ENCODE measurements around the gene TRIM37.
"Not testable (repeated sequence)": the region's sequence is repeated elsewhere in the genome, so short reads cannot be mapped to it uniquely, and the experiment has no call there.

Gene TRIM37

DNA sequence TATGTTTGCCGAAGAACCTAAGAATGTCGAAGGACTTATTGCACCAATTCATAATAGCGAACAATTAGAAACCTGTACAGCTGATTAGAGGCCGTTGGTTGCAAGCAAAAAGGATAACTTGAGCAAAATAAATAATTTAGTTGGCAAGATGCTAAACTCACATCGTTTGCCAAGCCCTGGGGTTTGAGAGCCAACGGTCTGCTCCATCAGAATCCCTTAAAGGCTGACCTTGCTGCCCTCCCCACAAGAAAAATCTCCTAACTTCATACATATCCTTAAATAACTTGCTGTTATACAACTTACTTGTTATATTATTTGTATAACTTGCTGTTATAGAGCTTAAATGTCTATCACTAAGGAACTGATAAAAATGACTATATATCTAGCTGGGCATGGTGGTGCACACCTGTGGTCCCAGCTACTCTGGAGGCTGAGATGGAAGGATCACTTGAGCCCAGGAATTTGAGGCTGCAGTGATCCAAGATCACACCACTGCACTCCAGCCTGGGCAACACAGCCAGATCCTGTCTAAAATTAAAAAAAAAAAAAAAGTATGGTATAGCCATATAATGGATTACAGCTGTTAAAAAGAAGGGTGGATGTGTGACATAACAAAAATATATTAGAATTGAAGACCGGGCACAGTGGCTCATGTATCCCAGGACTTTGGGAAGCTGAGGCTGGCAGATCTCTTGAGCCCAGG, 1.9 kb upstream of the TRIM37 start:
- no peak for DNase-seq

GRCh38 chr17:59107306-59107670, 608 bp upstream of the TRIM37 start:
- DNase-seq = no peak

DNA sequence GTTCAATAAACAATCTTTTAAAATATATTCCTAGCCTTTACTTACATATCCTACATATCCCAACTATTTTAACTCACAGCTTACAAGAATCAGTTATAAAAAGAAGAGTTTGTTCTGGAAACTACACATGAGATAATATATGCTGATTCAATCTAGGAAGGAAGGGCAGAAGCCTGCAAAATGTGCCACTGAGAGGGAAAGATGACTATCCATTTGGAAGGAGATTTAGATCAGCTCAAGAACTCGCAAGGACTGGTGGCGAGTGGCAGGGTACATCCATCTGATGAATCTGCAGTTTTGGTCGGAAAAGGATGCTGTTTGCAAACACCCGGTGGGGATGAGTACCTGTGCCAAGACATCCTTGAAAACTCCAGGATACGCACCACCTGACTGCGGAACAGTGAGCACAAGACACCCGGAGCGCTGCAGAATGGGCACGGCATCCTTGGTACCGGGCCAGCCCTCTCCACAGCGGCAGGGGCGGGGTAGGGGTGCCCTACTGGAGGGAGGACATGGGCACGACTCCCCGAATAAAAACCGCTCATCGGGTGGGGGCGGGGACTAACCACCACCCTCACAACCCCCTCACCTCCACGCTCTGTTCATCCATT, 723 bp downstream of the TRIM37 start:
- peak; percentile 81 for DNase-seq

DNA sequence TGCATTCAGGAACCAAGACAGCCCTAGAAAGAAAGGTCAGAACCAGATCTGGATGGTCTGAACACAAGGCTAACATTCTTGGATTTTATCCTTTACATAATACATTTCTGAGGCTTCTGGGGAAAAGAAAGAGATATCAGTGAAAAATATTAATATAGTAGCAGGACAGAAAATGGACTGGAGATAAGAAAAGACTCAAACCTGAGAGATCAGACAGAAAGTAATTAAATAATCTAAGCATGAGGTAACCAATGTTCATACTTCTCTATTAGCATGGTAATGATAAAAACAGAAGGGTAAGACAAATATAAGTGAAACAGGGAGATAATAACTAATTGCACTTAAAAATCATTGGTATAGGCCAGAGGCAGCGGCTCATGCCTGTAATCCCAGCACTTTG, 5.5 kb downstream of the TRIM37 start:
- DNase-seq = no peak

- no peak for DNase-seq
Measured at GRCh38 chr17:59097876-59098275, 8.8 kb downstream of the TRIM37 start.

GRCh38 chr17:59094861-59095530, 11.7 kb downstream of the TRIM37 start:
- no peak for DNase-seq

DNA sequence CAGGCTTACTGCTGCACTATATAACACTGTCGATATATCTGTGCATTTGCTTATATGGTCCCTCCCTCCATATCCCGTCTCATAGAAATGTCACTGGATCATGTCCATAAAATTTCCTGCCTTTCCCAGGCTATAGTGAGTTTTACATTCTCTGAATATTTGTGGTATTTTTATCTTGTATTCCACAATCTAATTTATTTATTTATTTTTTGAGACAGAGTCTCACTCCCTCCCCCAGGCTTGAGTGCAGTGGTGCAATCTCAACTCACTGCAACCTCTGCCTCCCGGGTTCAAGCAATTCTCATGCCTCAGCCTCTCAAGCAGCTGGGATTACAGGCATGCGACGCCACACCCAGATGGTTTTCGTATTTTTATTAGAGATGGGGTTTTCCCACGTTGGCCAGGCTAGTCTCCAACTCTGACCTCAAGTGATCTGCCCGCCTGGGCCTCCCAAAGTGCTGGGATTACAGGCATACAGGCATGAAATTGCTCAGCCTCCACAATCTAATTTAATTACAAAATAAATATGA, 12.9 kb downstream of the TRIM37 start:
- DNase-seq = no peak

DNA sequence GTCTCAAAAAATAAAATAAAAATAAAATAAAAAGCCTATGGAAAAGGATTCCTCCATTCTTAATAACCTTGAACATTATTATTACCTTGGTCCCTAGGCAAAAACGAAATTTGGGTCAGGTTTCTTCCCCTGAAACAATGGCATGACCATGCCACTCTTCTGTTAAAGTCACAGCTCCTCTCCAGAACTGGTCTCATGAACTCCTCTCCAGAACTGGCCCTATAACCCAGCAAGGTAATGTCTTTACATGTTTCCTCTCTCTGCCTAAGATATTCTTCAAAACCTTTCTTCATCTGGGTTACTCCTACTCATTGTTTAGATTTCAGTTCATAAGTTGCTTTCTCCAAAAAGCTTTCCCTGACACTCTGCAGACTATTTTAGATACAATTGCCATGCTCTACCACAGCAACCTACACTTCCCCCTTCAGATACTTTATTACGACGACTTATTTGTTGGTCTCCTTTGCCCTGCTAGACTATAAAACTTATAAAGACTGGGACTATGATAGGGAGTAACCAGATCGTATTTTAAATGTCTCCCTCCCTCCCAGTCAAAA, 13.5 kb downstream of the TRIM37 start:
- no peak for DNase-seq

DNA sequence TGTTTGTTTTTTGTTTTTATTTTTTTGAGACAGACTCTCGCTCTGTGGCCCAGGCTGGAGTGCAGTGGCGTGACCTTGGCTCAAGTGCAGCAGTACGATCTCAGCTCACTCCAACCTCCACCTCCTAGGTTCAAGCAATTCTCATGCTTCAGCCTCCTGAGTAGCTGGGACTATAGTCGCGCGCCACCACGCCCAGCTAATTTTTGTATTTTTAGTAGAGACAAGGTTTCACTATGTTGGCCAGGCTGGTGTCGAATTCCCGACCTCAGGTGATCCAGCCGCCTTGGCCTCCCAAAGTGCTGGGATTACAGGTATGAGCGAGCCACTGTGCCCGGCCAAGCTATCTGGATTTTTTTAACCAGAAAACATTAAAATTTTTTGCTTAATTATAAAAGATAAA, 16.1 kb downstream of the TRIM37 start:
- DNase-seq = not testable (repeated sequence)

- no peak for DNase-seq
Measured at GRCh38 chr17:59084154-59084553, 22.5 kb downstream of the TRIM37 start.

GRCh38 chr17:59074494-59074893, 32.2 kb downstream of the TRIM37 start:
- no peak for DNase-seq

GRCh38 chr17:59073972-59074371, 32.7 kb downstream of the TRIM37 start:
- no peak for DNase-seq

DNA sequence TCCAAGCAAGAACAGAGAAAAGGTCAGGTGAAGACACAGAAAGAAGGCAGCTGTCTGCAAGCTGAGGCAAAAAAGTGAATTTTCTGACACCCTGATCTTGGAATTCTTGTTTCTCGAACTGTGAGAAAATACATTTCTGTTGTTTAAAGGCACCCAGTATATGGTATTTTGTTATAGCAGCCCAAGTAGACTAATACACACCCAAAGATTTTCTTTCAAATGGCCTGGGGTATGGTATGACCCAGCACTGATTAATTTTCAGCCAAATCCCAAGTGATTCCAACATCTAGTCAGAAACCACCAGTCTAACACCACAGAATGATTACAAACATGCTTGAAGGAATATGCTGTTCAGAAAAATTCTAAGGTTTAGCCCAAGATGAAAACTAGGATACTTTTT, 36.8 kb downstream of the TRIM37 start:
- no peak for DNase-seq

DNA sequence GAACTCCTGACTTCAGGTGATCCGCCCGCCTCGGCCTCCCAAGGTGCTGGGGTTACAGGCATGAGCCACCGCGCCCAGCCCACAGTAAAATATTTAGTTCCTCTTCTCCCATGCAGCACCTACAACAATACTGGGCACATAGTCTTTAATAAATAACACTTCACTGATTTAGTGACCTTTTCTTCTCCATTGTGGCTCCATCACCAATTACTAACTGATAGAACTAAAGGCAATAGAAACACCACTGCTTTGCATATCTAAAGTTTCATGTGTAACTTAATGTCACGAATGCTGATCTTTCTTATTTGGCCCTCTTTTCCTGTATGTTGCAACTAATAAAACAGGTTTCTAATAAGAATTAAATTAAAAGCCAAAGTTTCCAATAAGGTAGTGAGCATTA, 38.9 kb downstream of the TRIM37 start:
- no peak for DNase-seq

DNA sequence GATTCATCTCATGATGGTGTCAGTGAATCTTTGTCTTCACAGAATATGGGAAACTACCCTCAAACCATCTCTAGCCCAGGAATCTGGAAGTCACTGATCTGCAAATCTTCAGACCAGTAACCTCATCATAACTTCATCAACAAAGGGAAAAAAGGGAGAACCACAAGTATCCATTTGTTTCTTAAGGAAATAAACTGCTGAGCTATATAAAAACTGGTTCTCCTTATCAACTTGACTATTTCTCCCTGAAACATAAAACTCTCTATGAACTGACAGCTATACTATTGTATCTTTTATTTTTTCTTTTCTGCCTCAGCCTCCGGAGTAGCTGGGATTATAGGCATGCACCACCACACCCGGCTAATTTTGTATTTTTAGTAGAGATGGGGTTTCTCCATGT, 39.3 kb downstream of the TRIM37 start:
- no peak for DNase-seq

DNA sequence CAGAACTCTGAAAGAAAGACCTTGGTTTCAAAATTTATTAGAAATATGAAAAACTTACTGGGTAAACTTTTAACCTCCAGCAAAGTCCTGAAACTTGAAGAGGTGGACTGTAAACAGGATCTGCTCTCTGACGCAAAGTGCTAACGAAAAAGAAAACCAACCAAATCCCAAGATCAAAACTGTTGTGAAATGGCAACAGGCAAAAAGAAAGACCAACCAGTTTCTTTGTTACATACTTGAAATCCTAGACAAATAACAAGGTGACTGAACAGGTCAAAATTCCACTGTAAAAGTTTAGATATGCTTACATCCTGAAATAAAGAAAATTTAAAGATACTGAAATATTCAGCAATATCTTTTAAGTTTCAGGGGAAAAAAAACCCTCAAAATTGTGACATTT, 44.2 kb downstream of the TRIM37 start:
- DNase-seq = no peak

DNA sequence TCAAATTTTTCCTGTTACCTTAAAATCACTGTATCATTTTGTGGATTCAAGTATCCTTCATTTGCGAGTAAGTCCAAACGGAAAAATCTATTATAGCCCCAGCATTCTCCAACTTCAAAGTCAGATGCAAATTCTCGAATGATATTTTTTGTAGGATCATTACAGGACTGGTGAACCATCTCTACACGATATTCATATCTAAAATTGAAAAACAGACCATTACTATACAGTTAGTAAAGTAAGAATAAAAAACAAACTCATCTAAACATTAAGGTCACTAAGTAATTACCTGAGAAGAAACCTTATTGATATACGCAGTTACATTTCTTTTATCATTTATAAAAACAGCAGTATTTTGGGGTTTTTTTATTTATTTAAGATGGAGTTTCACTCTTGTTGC, 49.8 kb downstream of the TRIM37 start:
- no peak for DNase-seq

DNA sequence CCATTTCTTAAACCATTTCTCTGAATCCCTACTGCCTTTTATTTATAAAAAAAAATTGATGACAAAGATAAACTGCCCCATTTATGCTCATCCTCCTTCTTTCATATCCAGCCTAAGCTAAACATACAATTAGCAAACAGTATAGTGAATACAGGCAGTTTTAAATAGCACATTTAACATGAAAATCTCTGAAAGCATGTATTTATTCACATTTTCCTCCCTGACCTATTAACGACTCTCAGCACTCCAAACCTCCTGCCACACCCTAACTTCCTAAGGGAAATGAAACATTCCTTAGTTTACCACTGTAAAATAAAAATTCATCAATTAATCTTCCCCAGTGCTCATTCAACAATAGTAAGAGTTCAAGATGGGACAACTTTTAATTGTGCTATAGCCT, 56.9 kb downstream of the TRIM37 start:
- DNase-seq = no peak

GRCh38 chr17:59047616-59048015, 59.1 kb downstream of the TRIM37 start:
- no peak for DNase-seq

DNA sequence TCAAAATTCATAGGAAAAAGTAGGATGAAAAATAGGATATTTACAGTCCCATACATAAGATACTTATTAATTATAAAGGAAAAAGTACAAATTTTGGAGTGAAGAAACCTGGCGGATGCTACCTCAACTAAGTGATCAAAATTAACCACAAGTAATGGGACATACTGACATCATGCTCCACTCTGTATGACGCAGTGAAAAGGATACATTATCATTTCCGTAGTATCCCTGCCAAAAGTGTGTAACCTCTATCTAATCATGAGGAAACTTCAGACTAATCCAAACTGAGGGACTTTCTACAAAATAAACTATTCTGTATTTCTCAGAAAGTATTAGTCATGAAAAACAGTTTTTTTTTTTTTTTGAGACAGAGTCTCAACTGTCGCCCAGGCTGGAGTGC, 60.5 kb downstream of the TRIM37 start:
- DNase-seq = no peak

DNA sequence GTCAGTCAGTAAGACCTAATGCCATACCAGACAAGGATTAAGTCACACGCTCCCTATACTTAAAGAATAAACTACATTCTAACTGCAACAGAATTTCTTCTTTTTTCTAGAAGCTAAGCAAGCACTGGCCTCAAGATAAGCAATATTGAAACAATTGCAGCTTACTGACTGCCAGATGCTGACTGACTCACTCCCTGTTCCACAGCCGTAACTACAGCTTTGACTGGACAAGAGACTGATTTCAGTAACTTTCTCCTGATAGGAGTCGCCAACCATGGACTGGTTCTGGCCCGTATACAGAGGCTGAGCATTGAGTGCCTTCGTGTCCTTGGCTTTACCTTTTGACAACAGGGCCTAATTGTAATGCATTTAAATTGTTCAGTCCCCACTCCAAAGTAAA, 67.9 kb downstream of the TRIM37 start:
- DNase-seq = no peak

DNA sequence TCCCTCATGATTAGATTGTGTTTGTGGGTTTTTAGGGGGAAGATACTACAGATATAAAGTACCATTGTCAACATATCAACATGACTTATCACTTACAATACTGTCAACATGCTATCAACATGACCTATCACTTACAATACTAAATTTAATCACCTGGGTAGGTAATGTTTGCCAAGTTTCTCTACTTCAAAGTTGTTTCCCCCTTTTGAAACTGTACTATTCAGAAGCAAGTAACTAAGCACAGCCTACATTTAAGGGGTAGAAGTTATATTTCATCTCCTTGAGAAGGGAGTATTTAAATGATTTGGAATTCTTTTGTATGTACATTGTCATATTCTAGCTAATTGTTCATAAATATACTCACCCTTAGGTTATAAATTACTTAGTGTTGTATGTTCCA, 68.7 kb downstream of the TRIM37 start:
- no peak for DNase-seq

GRCh38 chr17:59030811-59031210, 75.9 kb downstream of the TRIM37 start:
- no peak for DNase-seq

GRCh38 chr17:59028328-59028727, 78.4 kb downstream of the TRIM37 start:
- DNase-seq = no peak
